ENCODE results near the gene FAH.

Gene FAH

GRCh38 chr15:80185152-80185551 lies 32.4 kb downstream of the FAH start:
- no peak overlapping the region for H3K4me3 ChIP-seq
- intact Hi-C loops (cut with DNase I; ENCODE audit: low total_unique reads): no loop called here
- no peak overlapping the region for H3K27ac ChIP-seq
- DNase-seq: no peak
- H3K9me3 ChIP-seq: no peaks in the 10 kb centered on the region
- peaks cover 22 to 83% (median 49%) of the 10 kb centered on the region in 3 donors for H3K36me3 ChIP-seq
- H3K27me3 ChIP-seq: no peaks in the 10 kb centered on the region
- no peak for TF ChIP-seq CTCF (IDR thresholded peaks at IDR 0.05)
- H3K4me1 ChIP-seq: peaks cover 0 to 19% (median 0%) of the 10 kb centered on the region in 4 donors

- Histone ChIP-seq H3K36me3 (peaks cover 19 to 74% (median 49%) of the 10 kb centered on the region in 3 donors), H3K4me3 (no peak overlapping the region)
These were observed 33.3 kb downstream of the FAH start for GRCh38 chr15:80186066-80186465.

GRCh38 chr15:80186597-80186996 lies 33.8 kb downstream of the FAH start:
- Histone ChIP-seq H3K36me3 (peaks cover 15 to 69% (median 43%) of the 10 kb centered on the region in 3 donors), H3K4me3 (no peak overlapping the region), H3K27me3 (no peaks in the 10 kb centered on the region), H3K27ac (no peak overlapping the region), H3K4me1 (peaks cover 0 to 18% (median 0%) of the 10 kb centered on the region in 4 donors), H3K9me3 (no peaks in the 10 kb centered on the region)
- TF ChIP-seq CTCF (IDR thresholded peaks at IDR 0.05): no peak
- DNase-seq: no peak
- intact Hi-C loops (cut with DNase I; ENCODE audit: low total_unique reads): no loop called here

More at GRCh38 chr15:80186066-80186465, 33.3 kb downstream of the FAH start:
- no peak for DNase-seq
- H3K27me3 ChIP-seq: no peaks in the 10 kb centered on the region
- no peaks in the 10 kb centered on the region for H3K9me3 ChIP-seq
- H3K27ac ChIP-seq: no peak overlapping the region
- intact Hi-C loops (cut with DNase I; ENCODE audit: low total_unique reads): no loop called here
- peaks cover 0 to 18% (median 0%) of the 10 kb centered on the region in 4 donors for H3K4me1 ChIP-seq
- no peak for TF ChIP-seq CTCF (IDR thresholded peaks at IDR 0.05)

GRCh38 chr15:80188251-80188650 lies 35.5 kb downstream of the FAH start:
- peaks cover 0 to 2% (median 0%) of the 10 kb centered on the region in 4 donors for H3K4me1 ChIP-seq
- no peak overlapping the region for H3K4me3 ChIP-seq
- H3K27ac ChIP-seq: no peak overlapping the region
- TF ChIP-seq CTCF (IDR thresholded peaks at IDR 0.05): no peak
- DNase-seq: no peak
- intact Hi-C loops (cut with DNase I; ENCODE audit: low total_unique reads): no loop called here
- peaks cover 15 to 55% (median 35%) of the 10 kb centered on the region in 3 donors for H3K36me3 ChIP-seq
- H3K9me3 ChIP-seq: no peaks in the 10 kb centered on the region
- H3K27me3 ChIP-seq: no peaks in the 10 kb centered on the region

GRCh38 chr15:80191198-80191597 lies 38.4 kb downstream of the FAH start:
- Histone ChIP-seq H3K4me3 (no peak overlapping the region), H3K27ac (no peak overlapping the region), H3K27me3 (no peaks in the 10 kb centered on the region), H3K9me3 (no peaks in the 10 kb centered on the region), H3K36me3 (peaks cover 9 to 25% (median 14%) of the 10 kb centered on the region in 3 donors), H3K4me1 (no peaks in the 10 kb centered on the region)
- no peak for TF ChIP-seq CTCF (IDR thresholded peaks at IDR 0.05)
- intact Hi-C loops (cut with DNase I; ENCODE audit: low total_unique reads): no loop called here
- DNase-seq: no peak

Measured in tibial artery (tissue), 4 donors.